HG02870 (cell line): ENCODE results near the gene PAPPA.

ENCODE experiments used
- ATAC-seq: cut with Tn5 transposase; IDR thresholded peaks from one replicate; pipeline ENCODE4 v1.9.1; 2021; ENCODE audit warnings: mild to moderate bottlenecking, moderate library complexity; ENCODE audit not compliant: unreplicated experiment

Gene PAPPA

DNA sequence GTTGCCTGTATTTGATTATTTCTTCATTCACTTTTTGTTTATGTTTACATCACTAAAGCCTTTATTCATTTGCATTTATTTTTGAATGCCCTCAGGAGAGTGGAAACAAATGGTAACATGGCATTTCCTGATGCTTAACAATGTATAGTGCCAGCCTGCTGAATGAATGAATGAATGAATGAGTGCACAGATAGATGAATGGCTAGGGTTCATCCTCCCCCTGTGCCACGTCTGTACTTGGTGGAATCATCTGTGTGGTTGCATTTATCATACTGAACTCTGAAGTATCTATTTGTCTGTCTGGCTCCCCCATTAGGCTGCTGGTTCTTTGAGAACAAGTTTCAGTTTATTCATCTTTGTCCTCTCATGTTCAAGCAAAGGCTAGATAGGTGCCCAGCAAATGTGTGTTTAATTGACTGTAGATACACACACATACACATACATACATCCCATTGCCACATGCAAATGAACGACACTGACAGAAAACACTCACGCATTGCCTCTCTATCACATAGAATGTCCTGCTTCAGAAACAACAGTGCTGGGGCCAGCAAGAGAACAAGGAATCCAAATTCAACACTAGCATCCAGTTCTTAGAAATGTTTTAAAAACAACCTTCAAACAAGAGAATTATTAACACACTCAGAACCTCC is 150.4 kb downstream of the PAPPA start:
- ATAC-seq, result no peak

DNA sequence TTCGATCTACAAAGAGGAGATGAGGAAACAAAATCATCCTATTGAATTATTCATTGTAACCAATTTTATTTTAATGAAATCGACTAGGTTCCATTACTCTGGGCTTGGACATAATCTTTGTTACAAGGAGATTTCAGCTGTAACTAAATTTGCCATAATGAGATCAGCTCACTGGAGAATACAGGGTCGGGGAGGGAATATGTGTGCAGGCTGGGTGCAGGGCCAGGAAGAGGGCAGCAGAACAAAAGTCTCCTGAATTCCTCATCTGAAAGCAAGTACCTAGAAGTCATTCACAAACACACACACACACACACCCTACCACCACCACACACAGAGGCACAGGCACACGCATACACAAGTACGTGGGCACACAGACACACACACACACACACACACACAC is 151.2 kb downstream of the PAPPA start:
- ATAC-seq, result no peak

- ATAC-seq, result no peak
Observed at GRCh38 chr9:116308076-116308475, 154.5 kb downstream of the PAPPA start.

- no peak for ATAC-seq
Observed at GRCh38 chr9:116309900-116310611, 156.5 kb downstream of the PAPPA start.

DNA sequence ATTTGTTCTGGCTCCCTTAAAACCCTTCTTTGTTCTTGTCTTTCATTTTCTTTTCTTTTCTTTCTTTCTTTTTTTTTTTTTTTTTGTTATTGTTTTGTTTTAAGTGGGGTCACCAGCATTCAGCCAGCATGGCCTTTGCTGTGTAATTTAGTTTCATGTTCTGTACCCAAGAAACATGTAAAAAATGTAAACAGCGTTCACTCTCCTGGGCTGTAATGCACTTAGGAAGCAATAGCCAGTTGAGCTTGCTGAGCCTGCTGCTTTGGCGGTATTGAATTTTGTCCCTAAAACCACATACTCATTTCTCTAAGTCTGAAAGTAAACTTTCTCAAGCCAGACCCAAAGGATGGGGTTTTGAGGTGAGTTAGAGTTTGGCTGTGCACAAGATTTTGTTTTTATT is 158.6 kb downstream of the PAPPA start:
- no peak for ATAC-seq

- ATAC-seq, result no peak
Observed at GRCh38 chr9:116313638-116314037, 160.0 kb downstream of the PAPPA start.

GRCh38 chr9:116316246-116316645 is 162.7 kb downstream of the PAPPA start:
- ATAC-seq, result no peak

- no peak for ATAC-seq
Observed at GRCh38 chr9:116317503-116317902, 163.9 kb downstream of the PAPPA start.

DNA sequence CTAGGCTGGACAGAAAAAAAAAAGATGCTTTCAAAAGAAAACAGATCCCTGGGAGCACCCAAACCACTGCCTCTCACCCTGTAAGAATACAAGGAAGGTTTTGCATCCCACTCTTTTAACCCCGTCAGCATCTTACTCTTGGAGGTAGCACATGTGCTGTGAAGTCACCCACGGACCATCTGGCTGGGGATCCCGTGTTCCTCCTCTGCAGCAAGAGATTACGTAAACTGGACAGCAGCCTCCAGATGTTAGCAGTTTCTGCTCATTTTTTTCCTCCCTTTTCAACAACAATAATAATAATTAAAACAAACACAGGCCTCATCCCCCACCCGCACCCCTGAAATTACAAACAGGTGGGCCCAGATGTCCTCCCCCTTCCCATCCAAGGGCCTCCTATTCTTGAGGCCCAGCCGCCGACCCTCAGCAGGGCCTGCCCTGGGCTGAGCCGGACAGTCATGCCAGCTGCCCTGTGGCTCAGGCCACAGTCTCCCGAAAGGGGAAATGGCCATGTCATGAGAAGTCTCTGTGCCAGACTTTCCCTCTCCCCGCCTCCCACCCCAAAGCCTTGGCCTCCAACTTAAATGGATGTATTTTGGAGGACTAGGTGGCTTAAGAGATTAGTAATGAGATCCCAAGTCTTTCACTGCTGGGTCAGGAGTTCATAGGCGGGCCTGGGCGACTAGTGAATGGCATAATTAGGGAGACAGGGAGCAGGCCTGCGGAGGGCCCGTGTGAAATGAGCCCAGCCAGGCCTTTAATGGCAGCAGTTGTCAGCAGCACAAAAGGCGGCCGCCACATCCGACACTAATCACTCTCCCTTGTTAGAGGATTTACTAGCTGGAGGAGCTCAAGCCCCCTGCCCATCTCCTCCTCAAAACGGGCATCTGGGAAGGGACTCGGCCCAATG is 165.1 kb downstream of the PAPPA start:
- no peak for ATAC-seq

DNA sequence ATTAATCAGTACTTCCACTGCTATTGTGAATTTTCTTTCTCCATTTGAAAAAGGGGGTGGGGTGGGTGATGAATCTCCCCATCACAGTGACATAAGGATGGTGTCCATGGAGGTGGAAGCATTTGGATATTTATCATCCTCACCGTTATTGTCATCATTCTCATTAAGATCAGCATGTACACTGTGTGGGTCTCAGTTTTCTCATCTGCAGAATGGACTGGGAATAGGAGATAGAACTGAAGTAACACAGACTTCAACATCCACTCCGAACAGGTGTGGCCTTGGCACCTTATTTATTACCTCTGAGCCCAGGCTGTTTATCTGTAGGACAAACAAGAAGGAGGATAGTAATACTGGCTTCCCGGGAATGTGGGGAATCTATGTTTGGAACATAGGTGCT is 165.9 kb downstream of the PAPPA start:
- ATAC-seq, result no peak

DNA sequence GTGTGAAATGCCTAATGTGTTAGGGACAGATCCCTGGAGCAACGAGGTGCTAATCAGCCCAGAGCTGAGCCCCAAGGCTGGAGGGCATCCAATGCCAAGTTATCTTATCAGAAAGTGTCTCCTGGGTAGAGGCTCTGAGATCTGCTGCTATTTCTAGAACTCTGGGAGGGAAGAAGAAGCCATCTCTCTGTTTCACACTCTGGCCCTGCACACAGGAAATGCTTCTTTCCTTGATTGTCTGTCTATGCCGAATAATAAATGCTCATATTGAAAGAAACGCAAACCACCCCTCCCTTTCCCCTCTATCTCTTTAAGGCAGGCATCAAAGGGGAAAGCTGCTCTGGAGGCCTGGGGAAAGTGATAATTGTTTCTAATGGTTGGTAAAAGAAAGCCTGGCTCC is 166.7 kb downstream of the PAPPA start:
- ATAC-seq, result no peak

DNA sequence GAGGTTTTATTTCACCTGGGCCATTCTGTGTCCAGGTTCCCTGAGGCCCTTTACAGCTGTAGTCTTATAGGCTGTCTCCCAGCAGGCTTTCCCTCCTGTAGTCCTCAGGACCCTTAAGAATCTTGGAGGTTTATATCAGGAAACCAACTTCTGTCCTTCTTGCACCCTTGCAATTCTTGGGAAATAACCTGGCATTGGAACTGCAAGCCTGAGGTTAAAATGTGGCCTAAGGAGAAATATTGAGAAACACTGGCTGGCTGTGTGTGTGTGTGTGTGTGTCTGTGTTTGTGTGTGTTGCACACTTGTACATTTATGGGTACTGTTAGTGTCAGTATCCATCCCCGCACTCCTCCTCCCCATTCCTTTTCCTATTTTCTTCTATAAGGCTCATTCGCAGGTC is 168.9 kb downstream of the PAPPA start:
- no peak for ATAC-seq

- no peak for ATAC-seq
Observed at GRCh38 chr9:116323012-116323411, 169.4 kb downstream of the PAPPA start.

GRCh38 chr9:116323571-116323970 is 170.0 kb downstream of the PAPPA start:
- ATAC-seq, result no peak

DNA sequence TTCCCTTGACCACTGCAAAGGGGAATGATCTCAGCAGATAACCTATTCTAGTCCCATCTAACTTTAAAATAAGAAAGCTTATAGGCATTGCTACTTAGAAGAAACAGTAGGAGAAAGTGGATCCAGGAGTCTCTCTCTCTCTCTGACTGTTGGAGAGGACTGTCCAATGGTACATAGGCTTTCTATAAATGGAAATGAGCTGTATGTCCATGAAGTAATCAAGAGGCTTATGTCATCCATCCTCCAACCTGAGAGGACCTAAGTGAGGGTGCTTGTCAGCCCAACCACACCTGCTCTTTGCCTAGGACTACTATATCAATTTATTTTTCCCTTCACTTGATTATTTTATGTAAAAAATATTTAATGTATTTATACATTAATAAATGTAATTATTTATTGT is 172.3 kb downstream of the PAPPA start:
- ATAC-seq, result no peak

GRCh38 chr9:116327701-116328405 is 174.3 kb downstream of the PAPPA start:
- no peak for ATAC-seq

DNA sequence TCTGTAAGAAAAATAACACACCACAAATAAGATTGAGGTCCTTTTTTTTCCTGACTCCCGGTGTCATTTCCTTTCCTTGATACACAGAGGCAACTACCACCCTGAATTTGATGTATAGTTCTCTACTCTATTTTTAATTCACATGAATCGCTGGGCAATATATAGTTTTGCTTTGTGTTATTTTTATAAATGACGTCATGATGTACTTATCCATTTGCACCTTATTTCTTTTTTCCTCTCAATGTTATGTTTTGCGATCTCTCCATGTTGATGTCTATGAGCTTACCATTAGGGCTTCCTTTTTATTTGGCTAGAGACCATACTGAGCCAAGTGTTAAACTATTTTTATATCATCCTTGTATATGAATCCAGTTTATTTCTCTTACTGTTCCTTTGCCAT is 175.9 kb downstream of the PAPPA start:
- ATAC-seq, result no peak

DNA sequence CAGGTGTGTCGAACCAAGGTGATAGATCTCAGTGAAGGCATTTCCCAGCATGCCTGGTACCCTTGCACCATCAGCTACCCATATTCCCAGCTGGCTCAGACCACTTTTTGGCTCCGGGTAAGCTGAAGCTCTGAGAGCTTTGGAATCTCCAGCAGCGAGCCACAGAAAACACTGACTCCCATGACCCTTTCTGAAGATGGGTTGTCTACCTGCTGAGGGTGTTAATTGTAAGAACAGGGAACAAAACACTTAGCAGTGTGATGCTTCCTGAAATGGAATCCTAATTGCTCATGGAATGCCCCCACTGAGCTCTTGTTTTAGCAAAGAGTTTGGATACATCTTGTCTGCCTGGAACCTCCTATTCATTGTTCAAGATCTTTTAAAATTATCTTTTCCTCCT is 177.7 kb downstream of the PAPPA start:
- ATAC-seq, result no peak

DNA sequence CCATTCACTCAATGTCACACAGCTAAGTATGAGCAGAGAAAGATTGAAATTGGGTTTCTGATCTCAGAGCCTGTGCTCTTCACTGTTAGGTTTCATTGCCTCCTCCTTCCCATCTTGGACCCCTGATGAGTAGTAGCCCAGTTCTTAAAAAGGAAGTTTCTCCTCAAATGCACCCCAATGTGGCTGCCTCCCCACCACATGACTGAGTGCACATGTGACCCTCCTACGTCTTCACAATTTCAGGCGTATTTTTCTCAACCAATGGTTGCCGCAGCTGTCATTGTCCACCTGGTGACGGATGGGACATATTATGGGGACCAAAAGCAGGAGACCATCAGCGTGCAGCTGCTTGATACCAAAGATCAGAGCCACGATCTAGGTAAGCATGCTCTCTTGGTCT is 178.5 kb downstream of the PAPPA start:
- ATAC-seq, result no peak

- no peak for ATAC-seq
Observed at GRCh38 chr9:116333254-116333653, 179.7 kb downstream of the PAPPA start.

GRCh38 chr9:116334546-116335150 is 181.1 kb downstream of the PAPPA start:
- ATAC-seq, result no peak
